Smooth muscle cell (in vitro differentiated cells): ENCODE data around the gene CRYBB3. TPM values are rescaled to one million over a fixed set of nuclear protein-coding genes. Genes with fewer than 3 reads are reported as not detected.

Experiments used
- polyA plus RNA-seq: library from polyadenylated mRNA; unstranded; fragments of >200 nt; fragmentation: Nextera tagmentation; extraction: Ambion mirVana; gene quantifications from 2 replicates; pipeline ENCODE4 v1.2.1, GENCODE V29; 2016
- small RNA-seq: library from RNA; depleted of rRNA; stranded (forward); fragments of <200 nt; gene quantifications from one replicate; pipeline ENCODE3, GENCODE V24; 2014
- total RNA-seq: library from RNA; depleted of rRNA; stranded (reverse); fragments of >200 nt; gene quantifications from 2 replicates; pipeline ENCODE4 v1.2.3, GENCODE V29; 2014

Gene CRYBB3
- total and polyA plus RNA-seq, 2 experiments from 2014 or later = not detected

Small RNA genes lying within 50 kb of the gene (small RNA-seq; reads per million reads assigned to genes)
- not detected for gene Z99916.2

Other genes with a start within 250 kb of the CRYBB3 start
- gene KIAA1671, start 247.1 kb upstream of the CRYBB3 start, total RNA-seq = 4.8 and 7.6 TPM in 2 replicates
- 1.7 and 3.4 TPM in 2 replicates for gene KIAA1671, start 247.1 kb upstream of the CRYBB3 start, polyA plus RNA-seq
- gene CRYBB2, start 19.8 kb downstream of the CRYBB3 start, total RNA-seq = not detected in 2 replicates
- gene CRYBB2, start 19.8 kb downstream of the CRYBB3 start, polyA plus RNA-seq = not detected in 2 replicates